Hepatocyte (in vitro differentiated cells): ENCODE data around the gene KCNMA1.

ENCODE experiments used
- CTCF ChIP-seq: fragments of 200-600 bp; sonication (generic); IDR thresholded peaks from 2 replicates; pipeline ENCODE4 v1.5.1; 2016; ENCODE audit warnings: antibody characterized with exemption, mild to moderate bottlenecking; ENCODE audit not compliant: poor library complexity
- EZH2 ChIP-seq: fragments of 200-600 bp; sonication (generic); IDR thresholded peaks from 2 replicates; pipeline ENCODE4 v1.6.1; 2016; ENCODE audit warnings: antibody characterized with exemption, mild to moderate bottlenecking, borderline replicate concordance

GRCh38 chr10:77605466-77605865 lies 32.1 kb downstream of the KCNMA1 start:
- no peak for TF ChIP-seq EZH2
- peak; percentile 8 for TF ChIP-seq CTCF
